GM06990 (cell line): ENCODE measurements around the gene PRR5.

Source experiments
- DNase-seq: peaks from one replicate; pipeline ENCODE4 v3.0.0-alpha.2; 2011; ENCODE audit not compliant: insufficient read length; ENCODE audit errors: extremely low read depth
- H3K27me3 ChIP-seq: replicated peaks from 2 replicates; pipeline ENCODE4 v1.6.0; 2011; ENCODE audit warnings: low read length; ENCODE audit not compliant: control insufficient read depth, insufficient read depth
- H3K36me3 ChIP-seq: 2 replicates; pipeline ENCODE4 v1.5.1; 2011; ENCODE audit warnings: low read length; ENCODE audit not compliant: control insufficient read depth, insufficient read depth
- H3K4me3 ChIP-seq: replicated peaks from 2 replicates; pipeline ENCODE4 v1.5.1; 2011; ENCODE audit warnings: low read depth, mild to moderate bottlenecking, control low read depth, low read length
- CTCF ChIP-seq: IDR thresholded peaks from 2 replicates; pipeline ENCODE4 v1.5.1; 2011; ENCODE audit warnings: low read length, control low read depth, mild to moderate bottlenecking, inconsistent platforms; ENCODE audit not compliant: insufficient read depth, poor library complexity, severe bottlenecking

The PRR5 gene

GRCh38 chr22:44732661-44733060 lies 30.7 kb downstream of the PRR5 start:
- no peaks in the 10 kb centered on the region for H3K36me3 ChIP-seq
- H3K4me3 ChIP-seq, result no peak overlapping the region
- DNase-seq, result no peak
- H3K27me3 ChIP-seq, result no peaks in the 10 kb centered on the region; the same call in 1 of the 2 replicates
- no peak for TF ChIP-seq CTCF

GRCh38 chr22:44733426-44734106 lies 31.6 kb downstream of the PRR5 start:
- DNase-seq, result no peak
- Histone ChIP-seq H3K27me3 (no peaks in the 10 kb centered on the region; the same call in 1 of the 2 replicates), H3K36me3 (no peaks in the 10 kb centered on the region), H3K4me3 (no peak overlapping the region)
- TF ChIP-seq CTCF, result no peak

GRCh38 chr22:44734278-44734677 lies 32.3 kb downstream of the PRR5 start:
- Histone ChIP-seq H3K27me3 (no peaks in the 10 kb centered on the region; the same call in 1 of the 2 replicates), H3K4me3 (no peak overlapping the region), H3K36me3 (no peaks in the 10 kb centered on the region)
- DNase-seq, result no peak
- TF ChIP-seq CTCF, result no peak

GRCh38 chr22:44734801-44735517 lies 33.0 kb downstream of the PRR5 start:
- H3K27me3 ChIP-seq, result no peaks in the 10 kb centered on the region; the same call in 1 of the 2 replicates
- no peaks in the 10 kb centered on the region for H3K36me3 ChIP-seq
- no peak for TF ChIP-seq CTCF
- no peak overlapping the region for H3K4me3 ChIP-seq
- DNase-seq, result no peak

- DNase-seq, result peak; percentile 61
- Histone ChIP-seq H3K4me3 (no peak overlapping the region), H3K36me3 (no peaks in the 10 kb centered on the region), H3K27me3 (no peaks in the 10 kb centered on the region; the same call in 1 of the 2 replicates)
- peak; percentile 95 for TF ChIP-seq CTCF
These were observed 33.8 kb downstream of the PRR5 start for GRCh38 chr22:44735518-44736428.
